SK-N-SH (cell line): Measurements from ENCODE around the gene TTC39B. TPM values are rescaled to one million over a fixed set of nuclear protein-coding genes. Genes with fewer than 3 reads are reported as not detected.

Experiments used
- CTCF ChIA-PET: fragments of 300-600, 350-600 bp; formaldehyde crosslinking; extraction: SDS; loops from one replicate; lab custom pipeline; 2021; lab: Yijun Ruan, JAX
- POLR2A ChIA-PET: fragments of 350-600 bp; sonication (Branson Sonifier 250); formaldehyde crosslinking; extraction: SDS; loops from one replicate; lab custom pipeline; 2020; ENCODE audit warnings: antibody characterized with exemption, inconsistent platforms; lab: Yijun Ruan, JAX
- DNase-seq: peaks from one replicate; pipeline ENCODE4 v3.0.0; 2012
- H2AFZ ChIP-seq: fragments of 200-600 bp; sonication (generic); 2 replicates; pipeline ENCODE4 v1.8.1; 2016; ENCODE audit warnings: antibody characterized with exemption, mild to moderate bottlenecking, low read depth
- H3F3A ChIP-seq: fragments of 200-600 bp; sonication (generic); replicated peaks from 2 replicates; pipeline ENCODE3; 2016; ENCODE audit warnings: antibody characterized with exemption, mild to moderate bottlenecking; ENCODE audit not compliant: insufficient read depth
- H3K27ac ChIP-seq, 2 experiments: fragments of 200-500 bp in 1 of 2; fragments of 200-600 bp in 1 of 2; sonication (Bioruptor generic) in 1 of 2; sonication (generic), shearing (Covaris generic) in 1 of 2; 2 replicates each; pipeline versions ENCODE4 v1.5.1 to v1.6.1; 2014 to 2016; ENCODE audit warnings: low read depth in 2 of 2, inconsistent platforms in 1 of 2, low read length in 1 of 2, mild to moderate bottlenecking in 1 of 2, mixed read lengths in 1 of 2
- H3K27me3 ChIP-seq: fragments of 200-600 bp; sonication (generic), shearing (Covaris generic); 2 replicates; pipeline ENCODE4 v1.6.1; 2016; ENCODE audit warnings: mixed run types; ENCODE audit not compliant: insufficient read depth
- H3K36me3 ChIP-seq, 2 experiments: fragments of 200-500 bp in 1 of 2; fragments of 200-600 bp in 1 of 2; sonication (Bioruptor generic) in 1 of 2; sonication (generic) in 1 of 2; replicated peaks in 1 of 2; 2 replicates each; pipeline versions ENCODE3 to v1.5.1; 2014 to 2016; ENCODE audit warnings: low read length in 1 of 2, mild to moderate bottlenecking in 1 of 2; ENCODE audit not compliant: insufficient read depth in 2 of 2, control insufficient read depth in 1 of 2
- H3K4me1 ChIP-seq, 2 experiments: fragments of 200-500 bp in 1 of 2; fragments of 200-600 bp in 1 of 2; sonication (Bioruptor generic) in 1 of 2; sonication (generic), shearing (Covaris generic) in 1 of 2; 2 replicates each; pipeline versions ENCODE4 v1.5.1 to v1.6.1; 2014 to 2016; ENCODE audit warnings: low read depth in 1 of 2, low read length in 1 of 2, mixed run types in 1 of 2; ENCODE audit not compliant: insufficient read depth in 2 of 2, control insufficient read depth in 1 of 2
- H3K4me2 ChIP-seq: fragments of 200-600 bp; sonication (generic), shearing (Covaris generic); 2 replicates; pipeline ENCODE4 v1.6.1; 2017; ENCODE audit warnings: mixed run types
- H3K4me3 ChIP-seq, 2 experiments: fragments of 200-500 bp in 1 of 2; fragments of 200-600 bp in 1 of 2; sonication (Bioruptor generic) in 1 of 2; sonication (generic), shearing (Covaris generic) in 1 of 2; 2 replicates each; pipeline versions ENCODE4 v1.5.1 to v1.8.1; 2014 to 2016; ENCODE audit warnings: low read depth in 2 of 2, inconsistent platforms in 1 of 2, low read length in 1 of 2, mild to moderate bottlenecking in 1 of 2, mixed read lengths in 1 of 2, moderate library complexity in 1 of 2
- H3K79me2 ChIP-seq: fragments of 200-600 bp; sonication (generic); 2 replicates; pipeline ENCODE4 v1.8.1; 2017; ENCODE audit warnings: mild to moderate bottlenecking; ENCODE audit not compliant: insufficient read depth
- H3K9ac ChIP-seq: fragments of 200-600 bp; sonication (generic); 2 replicates; pipeline ENCODE4 v1.6.1; 2017; ENCODE audit warnings: mixed run types
- H3K9me2 ChIP-seq: fragments of 200-600 bp; sonication (generic); 2 replicates; pipeline ENCODE4 v1.6.1; 2017; ENCODE audit warnings: mixed run types
- H3K9me3 ChIP-seq: fragments of 200-600 bp; sonication (generic); 2 replicates; pipeline ENCODE4 v1.6.1; 2017; ENCODE audit warnings: mixed run types, mild to moderate bottlenecking, moderate library complexity
- H4K20me1 ChIP-seq: fragments of 200-600 bp; sonication (generic); 2 replicates; pipeline ENCODE4 v1.6.1; 2017; ENCODE audit warnings: mild to moderate bottlenecking, mixed run types; ENCODE audit not compliant: insufficient read depth
- ELF1 ChIP-seq: IDR thresholded peaks from 2 replicates; pipeline ENCODE4 v1.4.0; 2012
- EP300 ChIP-seq, 2 experiments: IDR thresholded peaks; 2 replicates each; pipeline versions ENCODE4 v1.4.0 to v1.6.1; 2012; ENCODE audit warnings: borderline replicate concordance in 1 of 2, low read depth in 1 of 2, low read length in 1 of 2
- EZH2phosphoT487 ChIP-seq: fragments of 200-600 bp; sonication (generic); IDR thresholded peaks from 2 replicates; pipeline ENCODE4 v1.6.1; 2017; ENCODE audit warnings: low read depth, mixed run types, mild to moderate bottlenecking, antibody characterized with exemption, moderate library complexity, borderline replicate concordance
- FOSL2 ChIP-seq: IDR thresholded peaks from 2 replicates; pipeline ENCODE4 v1.4.0; 2012; ENCODE audit warnings: low read depth, mild to moderate bottlenecking, moderate library complexity, borderline replicate concordance
- FOXM1 ChIP-seq: IDR thresholded peaks from 2 replicates; pipeline ENCODE4 v1.4.0; 2012; ENCODE audit warnings: low read depth, mild to moderate bottlenecking
- MEF2A ChIP-seq: IDR thresholded peaks from 2 replicates; pipeline ENCODE4 v1.4.0; 2012; ENCODE audit warnings: low read depth, borderline replicate concordance
- NFIC ChIP-seq: IDR thresholded peaks from 2 replicates; pipeline ENCODE4 v1.4.0; 2012; ENCODE audit warnings: borderline replicate concordance
- NRF1 ChIP-seq: IDR thresholded peaks from 2 replicates; pipeline ENCODE4 v1.6.1; 2012; ENCODE audit warnings: low read depth, mild to moderate bottlenecking, low read length
- POLR2AphosphoS5 ChIP-seq: IDR thresholded peaks from 2 replicates; pipeline ENCODE4 v1.6.1; 2012; ENCODE audit warnings: low read depth, low read length
- RAD21 ChIP-seq: IDR thresholded peaks from 2 replicates; pipeline ENCODE4 v1.6.1; 2012; ENCODE audit warnings: mild to moderate bottlenecking, low read length
- RCOR1 ChIP-seq: fragments of 150-350 bp; IDR thresholded peaks from 2 replicates; pipeline ENCODE4 v1.6.1; 2017; ENCODE audit warnings: antibody characterized with exemption, low read length
- RFX5 ChIP-seq: IDR thresholded peaks from 2 replicates; pipeline ENCODE4 v1.6.1; 2012; ENCODE audit warnings: mild to moderate bottlenecking, improper control_type of control experiment, low read length
- RXRA ChIP-seq: IDR thresholded peaks from 2 replicates; pipeline ENCODE4 v1.4.0; 2012; ENCODE audit warnings: low read depth, mild to moderate bottlenecking, borderline replicate concordance
- SIN3A ChIP-seq: IDR thresholded peaks from 2 replicates; pipeline ENCODE4 v1.6.1; 2012; ENCODE audit warnings: low read depth, mild to moderate bottlenecking, low read length, moderate library complexity, borderline replicate concordance
- SMC3 ChIP-seq: IDR thresholded peaks from 2 replicates; pipeline ENCODE4 v1.6.1; 2012; ENCODE audit warnings: low read depth, low read length, improper control_type of control experiment
- TCF12 ChIP-seq: IDR thresholded peaks from 2 replicates; pipeline ENCODE4 v1.4.0; 2012
- WGBS: methylation state at CpG from one replicate; pipeline ENCODE4 v1.1.6; 2017; ENCODE audit warnings: low lambda C conversion rate; 5-methylcytosine and 5-hydroxymethylcytosine counted together
- polyA plus RNA-seq, 3 experiments: library from polyadenylated mRNA; depleted of rRNA; stranded (reverse); fragments of >200 nt; gene quantifications; 2 replicates each; pipeline ENCODE4 v1.2.3, GENCODE V29; 2012
- TF ChIP-seq, protein P1 (sequence below): fragments of 200-600 bp; sonication (generic); IDR thresholded peaks from 2 replicates; pipeline ENCODE4 v1.6.1; 2017; ENCODE audit warnings: antibody characterized with exemption, mild to moderate bottlenecking, moderate library complexity
- TF ChIP-seq, protein P2 (sequence below): IDR thresholded peaks from 2 replicates; pipeline ENCODE4 v1.4.0; 2012; ENCODE audit warnings: low read depth, borderline replicate concordance
- TF ChIP-seq, protein P3 (sequence below): IDR thresholded peaks from 2 replicates; pipeline ENCODE4; 2012
- TF ChIP-seq, protein P4 (sequence below): fragments of 150-350 bp; IDR thresholded peaks from 2 replicates; pipeline ENCODE4 v1.6.1; 2017; ENCODE audit warnings: antibody characterized with exemption, low read length, low read depth, borderline replicate concordance

The TTC39B gene
- polyA plus RNA-seq, 1 of the 3 experiments (the other 2 are of a cell fraction): 0.54 TPM

DNA sequence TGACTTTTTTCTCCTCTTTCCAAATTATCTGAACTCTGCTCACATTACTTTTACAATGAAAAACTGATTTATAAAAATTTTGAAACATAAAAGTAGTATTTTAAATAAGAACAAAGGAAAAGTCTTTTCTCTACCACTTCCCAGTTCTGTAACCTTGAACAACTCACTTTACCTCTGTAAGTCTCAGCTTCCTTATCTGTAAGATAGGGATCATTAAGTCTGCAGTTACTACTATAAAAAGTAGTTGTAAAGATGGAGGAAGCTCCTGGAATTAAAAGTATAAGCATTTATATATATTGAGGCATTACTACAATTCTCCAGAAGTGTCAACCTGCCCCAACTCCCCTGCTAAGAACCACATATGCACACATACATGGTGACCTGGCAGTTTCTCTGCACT, 88.0 kb downstream of the TTC39B start:
- no peaks in the 10 kb centered on the region for H3K27me3 ChIP-seq
- no peak for TF ChIP-seq RXRA
- TF ChIP-seq RAD21: no peak
- no peak for TF ChIP-seq ELF1
- no peak for TF ChIP-seq NRF1
- TF ChIP-seq, protein P1, sequence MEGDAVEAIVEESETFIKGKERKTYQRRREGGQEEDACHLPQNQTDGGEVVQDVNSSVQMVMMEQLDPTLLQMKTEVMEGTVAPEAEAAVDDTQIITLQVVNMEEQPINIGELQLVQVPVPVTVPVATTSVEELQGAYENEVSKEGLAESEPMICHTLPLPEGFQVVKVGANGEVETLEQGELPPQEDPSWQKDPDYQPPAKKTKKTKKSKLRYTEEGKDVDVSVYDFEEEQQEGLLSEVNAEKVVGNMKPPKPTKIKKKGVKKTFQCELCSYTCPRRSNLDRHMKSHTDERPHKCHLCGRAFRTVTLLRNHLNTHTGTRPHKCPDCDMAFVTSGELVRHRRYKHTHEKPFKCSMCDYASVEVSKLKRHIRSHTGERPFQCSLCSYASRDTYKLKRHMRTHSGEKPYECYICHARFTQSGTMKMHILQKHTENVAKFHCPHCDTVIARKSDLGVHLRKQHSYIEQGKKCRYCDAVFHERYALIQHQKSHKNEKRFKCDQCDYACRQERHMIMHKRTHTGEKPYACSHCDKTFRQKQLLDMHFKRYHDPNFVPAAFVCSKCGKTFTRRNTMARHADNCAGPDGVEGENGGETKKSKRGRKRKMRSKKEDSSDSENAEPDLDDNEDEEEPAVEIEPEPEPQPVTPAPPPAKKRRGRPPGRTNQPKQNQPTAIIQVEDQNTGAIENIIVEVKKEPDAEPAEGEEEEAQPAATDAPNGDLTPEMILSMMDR: no peak
- TF ChIP-seq, protein P2, sequence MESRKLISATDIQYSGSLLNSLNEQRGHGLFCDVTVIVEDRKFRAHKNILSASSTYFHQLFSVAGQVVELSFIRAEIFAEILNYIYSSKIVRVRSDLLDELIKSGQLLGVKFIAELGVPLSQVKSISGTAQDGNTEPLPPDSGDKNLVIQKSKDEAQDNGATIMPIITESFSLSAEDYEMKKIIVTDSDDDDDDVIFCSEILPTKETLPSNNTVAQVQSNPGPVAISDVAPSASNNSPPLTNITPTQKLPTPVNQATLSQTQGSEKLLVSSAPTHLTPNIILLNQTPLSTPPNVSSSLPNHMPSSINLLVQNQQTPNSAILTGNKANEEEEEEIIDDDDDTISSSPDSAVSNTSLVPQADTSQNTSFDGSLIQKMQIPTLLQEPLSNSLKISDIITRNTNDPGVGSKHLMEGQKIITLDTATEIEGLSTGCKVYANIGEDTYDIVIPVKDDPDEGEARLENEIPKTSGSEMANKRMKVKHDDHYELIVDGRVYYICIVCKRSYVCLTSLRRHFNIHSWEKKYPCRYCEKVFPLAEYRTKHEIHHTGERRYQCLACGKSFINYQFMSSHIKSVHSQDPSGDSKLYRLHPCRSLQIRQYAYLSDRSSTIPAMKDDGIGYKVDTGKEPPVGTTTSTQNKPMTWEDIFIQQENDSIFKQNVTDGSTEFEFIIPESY: no peak
- TF ChIP-seq, all 33 proteins: peak for 0
- ChIA-PET POLR2A (no interaction called here), CTCF (no interaction called here)
- no peaks in the 10 kb centered on the region for H3F3A ChIP-seq
- H3K4me2 ChIP-seq: no peak overlapping the region
- H4K20me1 ChIP-seq: no peaks in the 10 kb centered on the region
- H3K4me3 ChIP-seq: no peak overlapping the region
- H3K79me2 ChIP-seq: no peaks in the 10 kb centered on the region
- no peak overlapping the region for H3K27ac ChIP-seq
- H3K9me3 ChIP-seq: no peaks in the 10 kb centered on the region
- H2AFZ ChIP-seq: no peak overlapping the region
- H3K36me3 ChIP-seq: no peaks in the 10 kb centered on the region
- no peak for DNase-seq
- no peaks in the 10 kb centered on the region for H3K4me1 ChIP-seq
- no peak overlapping the region for H3K9ac ChIP-seq
- H3K9me2 ChIP-seq: no peaks in the 10 kb centered on the region

DNA sequence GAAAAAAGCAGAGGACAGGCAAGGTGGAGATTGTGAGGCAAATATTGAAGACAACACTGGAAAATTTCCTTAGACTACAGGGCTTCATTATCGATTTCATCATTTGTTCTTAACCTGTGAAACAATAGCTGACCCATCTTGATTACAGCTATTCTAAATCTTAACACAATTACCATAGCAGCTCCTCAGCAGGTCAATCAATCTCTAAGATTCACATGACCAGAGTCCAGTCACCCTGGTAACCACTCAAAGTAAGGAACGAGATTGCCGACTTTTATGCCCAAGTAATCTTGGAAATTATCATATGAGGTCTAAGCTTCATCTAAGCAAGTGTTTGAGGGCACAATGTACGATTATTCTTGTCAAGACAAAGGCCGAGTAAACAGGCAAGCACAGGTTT, 93.8 kb downstream of the TTC39B start:
- 81% methylated on average over 5 of the region's 5 CpGs for WGBS
- no peaks in the 10 kb centered on the region for H3K9me3 ChIP-seq
- no peak overlapping the region for H2AFZ ChIP-seq
- no peaks in the 10 kb centered on the region for H3K9me2 ChIP-seq
- no peaks in the 10 kb centered on the region for H4K20me1 ChIP-seq
- no peak for DNase-seq
- POLR2A ChIA-PET: interaction anchor here (0.6 kb wide), 1 partner anchor 56 kb away, joined by 3 read pairs; no protein-coding TSS in a partner anchor
- H3K79me2 ChIP-seq: no peaks in the 10 kb centered on the region
- H3F3A ChIP-seq: no peaks in the 10 kb centered on the region
- peaks cover 0 to 1% of the 10 kb centered on the region in 2 experiments for H3K36me3 ChIP-seq
- H3K9ac ChIP-seq: no peak overlapping the region
- no peak overlapping the region for H3K4me3 ChIP-seq
- H3K4me1 ChIP-seq: peaks cover 0 to 11% of the 10 kb centered on the region in 2 experiments; a peak in 3 of 4 replicates
- H3K27me3 ChIP-seq: no peaks in the 10 kb centered on the region
- CTCF ChIA-PET: interaction anchor here (0.6 to 2.0 kb wide), 8 partner anchors 8 to 400 kb away, joined by 3 to 13 read pairs (median 4); no protein-coding TSS in a partner anchor
- no peak for TF ChIP-seq EZH2phosphoT487
- no peak for TF ChIP-seq EP300 (IDR thresholded peaks at IDR 0.05; ENCODE audit: borderline replicate concordance in 1 of 2, low read depth in 1 of 2, low read length in 1 of 2)
- TF ChIP-seq, protein P2: no peak
- TF ChIP-seq, protein P3, sequence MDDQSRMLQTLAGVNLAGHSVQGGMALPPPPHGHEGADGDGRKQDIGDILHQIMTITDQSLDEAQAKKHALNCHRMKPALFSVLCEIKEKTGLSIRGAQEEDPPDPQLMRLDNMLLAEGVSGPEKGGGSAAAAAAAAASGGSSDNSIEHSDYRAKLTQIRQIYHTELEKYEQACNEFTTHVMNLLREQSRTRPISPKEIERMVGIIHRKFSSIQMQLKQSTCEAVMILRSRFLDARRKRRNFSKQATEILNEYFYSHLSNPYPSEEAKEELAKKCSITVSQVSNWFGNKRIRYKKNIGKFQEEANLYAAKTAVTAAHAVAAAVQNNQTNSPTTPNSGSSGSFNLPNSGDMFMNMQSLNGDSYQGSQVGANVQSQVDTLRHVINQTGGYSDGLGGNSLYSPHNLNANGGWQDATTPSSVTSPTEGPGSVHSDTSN: no peak
- no peak for TF ChIP-seq NFIC
- no peak for TF ChIP-seq ELF1
- TF ChIP-seq, protein P4, sequence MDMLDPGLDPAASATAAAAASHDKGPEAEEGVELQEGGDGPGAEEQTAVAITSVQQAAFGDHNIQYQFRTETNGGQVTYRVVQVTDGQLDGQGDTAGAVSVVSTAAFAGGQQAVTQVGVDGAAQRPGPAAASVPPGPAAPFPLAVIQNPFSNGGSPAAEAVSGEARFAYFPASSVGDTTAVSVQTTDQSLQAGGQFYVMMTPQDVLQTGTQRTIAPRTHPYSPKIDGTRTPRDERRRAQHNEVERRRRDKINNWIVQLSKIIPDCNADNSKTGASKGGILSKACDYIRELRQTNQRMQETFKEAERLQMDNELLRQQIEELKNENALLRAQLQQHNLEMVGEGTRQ: no peak
- TF ChIP-seq TCF12: no peak
- TF ChIP-seq MEF2A: no peak
- TF ChIP-seq FOXM1: no peak
- TF ChIP-seq SIN3A: no peak
- TF ChIP-seq RFX5: no peak
- TF ChIP-seq FOSL2: no peak
- TF ChIP-seq SMC3: no peak
- no peak for TF ChIP-seq RCOR1
- TF ChIP-seq POLR2AphosphoS5: no peak
- H3K4me2 ChIP-seq: no peak overlapping the region
- no peak overlapping the region for H3K27ac ChIP-seq
